Coronary artery (tissue), 2 donors: ENCODE measurements around the gene DTNBP1.

Experiments used
- DNase-seq: peaks from one replicate; pipeline ENCODE4 v3.0.0-alpha.2; 2017; ENCODE audit warnings: low spot score
- H3K27ac ChIP-seq, 2 donors: fragments of 200-600 bp; sonication (generic); one replicate each; pipeline ENCODE4 v1.5.1; 2016 to 2019
- H3K4me3 ChIP-seq: fragments of 200-600 bp; sonication (generic); 2 replicates; pipeline ENCODE4 v1.5.1; 2016; ENCODE audit warnings: mild to moderate bottlenecking, moderate library complexity
- CTCF ChIP-seq: fragments of 200-600 bp; sonication (generic); IDR thresholded peaks from one replicate; pipeline ENCODE4 v1.5.1; 2019; ENCODE audit warnings: antibody characterized with exemption

The DTNBP1 gene

DNA sequence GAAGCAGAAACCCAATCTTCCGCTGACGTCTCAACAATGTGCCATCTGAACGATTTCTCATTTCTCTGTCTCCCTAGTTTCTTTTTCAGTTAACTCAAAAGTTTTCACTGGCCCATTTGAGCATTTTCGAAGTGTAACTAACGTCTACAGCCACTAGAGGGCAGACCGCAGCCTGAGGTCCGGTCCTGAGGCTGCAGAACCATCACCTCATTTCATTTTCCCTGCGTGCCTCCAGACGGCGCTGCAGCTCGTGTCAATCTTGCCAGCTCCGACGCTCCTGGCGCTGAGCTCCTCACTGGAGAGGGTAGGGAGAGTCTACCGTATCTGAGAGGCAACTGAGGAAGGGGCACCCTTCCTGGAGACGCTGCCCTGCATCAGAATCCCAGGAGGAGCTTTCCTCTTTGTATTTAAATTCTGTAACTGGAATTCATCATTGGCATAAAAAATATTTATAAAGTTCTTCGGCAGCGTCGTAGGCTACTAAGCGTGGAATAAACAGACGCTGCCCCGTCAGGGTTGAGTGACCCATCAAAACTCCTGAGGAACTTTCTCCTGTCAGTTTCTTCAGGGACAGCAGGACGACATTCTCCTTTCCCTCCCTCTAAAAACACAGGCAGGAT, 28.5 kb upstream of the DTNBP1 start:
- Histone ChIP-seq H3K27ac (peak overlapping the region; percentile 49 to 66), H3K4me3 (peak overlapping the region; percentile 52)
- TF ChIP-seq CTCF, result peak; percentile 99
- DNase-seq, result peak; percentile 86

DNA sequence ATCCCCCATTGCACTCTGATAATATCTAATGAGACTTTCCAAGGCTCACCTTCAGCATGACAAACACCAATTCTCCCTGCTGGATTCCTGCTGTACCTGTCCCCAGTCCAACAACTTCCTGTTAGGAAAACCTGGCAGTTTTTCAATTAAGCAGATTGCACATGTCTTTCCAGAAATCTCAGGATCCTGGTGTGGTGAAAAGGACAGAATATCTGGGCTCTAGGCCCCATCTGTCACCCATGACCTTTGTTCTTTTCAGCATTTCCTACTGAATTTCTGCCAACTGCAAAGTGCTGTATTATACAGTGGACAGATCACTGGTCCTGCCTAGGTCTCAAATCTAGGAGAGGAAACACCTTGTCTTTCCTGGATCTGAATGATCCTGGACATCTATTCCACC, 27.7 kb upstream of the DTNBP1 start:
- H3K27ac ChIP-seq, result peak overlapping the region in 1 of 2 donors; percentile 49
- DNase-seq, result no peak
- TF ChIP-seq CTCF, result no peak
- peak overlapping the region; percentile 52 for H3K4me3 ChIP-seq

DNA sequence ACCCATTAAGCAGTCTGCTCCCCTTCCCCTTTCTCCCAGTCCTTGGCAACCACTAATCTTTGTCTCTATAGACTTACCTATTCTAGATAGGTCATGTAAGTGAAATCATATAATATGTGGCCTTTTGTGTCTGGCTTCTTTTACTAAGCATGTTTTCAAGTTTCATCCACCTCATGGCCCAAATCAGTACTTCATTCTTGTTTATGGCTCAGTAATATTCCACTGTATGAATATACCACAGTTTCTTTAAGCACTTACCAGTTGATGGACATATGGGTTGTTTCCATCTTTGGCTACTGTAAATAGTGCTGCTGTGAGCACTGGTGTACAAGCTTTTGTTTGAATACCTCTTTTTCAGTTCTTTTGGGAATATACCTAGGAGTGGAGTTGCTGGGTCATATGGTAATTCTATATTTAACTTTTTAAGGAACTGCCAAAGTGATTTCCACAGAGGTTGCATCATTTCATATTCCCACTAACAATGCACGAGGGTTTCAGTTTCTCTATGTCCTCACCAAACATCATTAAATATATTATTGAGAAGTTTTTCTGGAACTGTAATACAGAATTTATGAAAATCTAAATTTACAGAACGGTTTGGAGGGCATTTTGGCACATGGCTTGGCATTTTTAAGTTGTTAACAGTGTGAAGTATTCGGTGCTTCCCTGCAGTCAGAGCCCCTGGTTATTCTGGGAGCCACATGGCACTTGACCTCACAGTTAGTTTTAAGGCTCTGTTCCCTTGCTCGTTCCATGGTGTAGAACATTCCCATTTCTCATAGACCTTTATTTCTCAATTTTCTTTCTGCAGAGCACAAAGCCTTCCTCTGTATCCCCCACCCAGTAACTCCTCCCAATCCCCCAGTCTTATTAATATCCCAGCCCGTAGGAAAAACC, 27.0 kb upstream of the DTNBP1 start:
- Histone ChIP-seq H3K27ac (peak overlapping the region in 1 of 2 donors; percentile 49), H3K4me3 (no peak overlapping the region)
- DNase-seq, result no peak
- TF ChIP-seq CTCF, result no peak

GRCh38 chr6:15685619-15686018, 22.8 kb upstream of the DTNBP1 start:
- no peak for DNase-seq
- H3K27ac ChIP-seq, result no peak overlapping the region
- no peak for TF ChIP-seq CTCF

GRCh38 chr6:15682965-15683822, 20.4 kb upstream of the DTNBP1 start:
- no peak for TF ChIP-seq CTCF
- H3K4me3 ChIP-seq, result no peak overlapping the region
- no peak overlapping the region for H3K27ac ChIP-seq
- DNase-seq, result no peak

More at GRCh38 chr6:15685619-15686018, 22.8 kb upstream of the DTNBP1 start:
- H3K4me3 ChIP-seq, result no peak overlapping the region

GRCh38 chr6:15681946-15682345, 19.1 kb upstream of the DTNBP1 start:
- no peak for TF ChIP-seq CTCF
- Histone ChIP-seq H3K27ac (no peak overlapping the region), H3K4me3 (no peak overlapping the region)
- no peak for DNase-seq
